Endothelial cell of umbilical vein (primary cell): ENCODE measurements around the gene FGF12. TPM values are rescaled to one million over a fixed set of nuclear protein-coding genes. Genes with fewer than 3 reads are reported as not detected.

Experiments
- BruUV-seq: library from RNA; stranded (reverse); fragments of 400-500 nt; replicated peaks from 2 replicates; lab custom pipeline; 2021; lab: Mats Ljungman, UMichigan
- CTCF ChIA-PET: fragments of 300-600, 350-600 bp; sonication (Branson Sonifier 250); formaldehyde crosslinking; loops from one replicate; lab custom pipeline; 2021; ENCODE audit warnings: antibody characterized with exemption, inconsistent platforms; lab: Charles Lee
- POLR2A ChIA-PET: fragments of 300-600, 350-600 bp; sonication (Branson Sonifier 250); formaldehyde crosslinking; loops from one replicate; lab custom pipeline; 2021; ENCODE audit warnings: antibody characterized with exemption, inconsistent platforms; lab: Charles Lee
- DNase-seq: peaks from one replicate; pipeline ENCODE4 v3.0.0-alpha.2; 2011; ENCODE audit warnings: low read depth, low spot score
- FAIRE-seq: peaks from 2 replicates; lab custom pipeline; 2011; peaks lifted over from hg19 to GRCh38; lab: Jason Lieb, UNC
- H2AFZ ChIP-seq: 2 replicates; pipeline ENCODE4 v1.6.0; 2012; ENCODE audit warnings: low read depth, low read length, control low read depth, inconsistent platforms
- H3K27ac ChIP-seq: 2 replicates; pipeline ENCODE4 v1.5.1; 2011; ENCODE audit warnings: low read depth, mild to moderate bottlenecking, control low read depth, low read length, moderate library complexity; ENCODE audit not compliant: insufficient read depth
- H3K27me3 ChIP-seq, 2 experiments: 2 replicates each; pipeline versions ENCODE4 v1.6.0 to v1.6.1; 2011; ENCODE audit warnings: low read length in 2 of 2, mixed read lengths in 1 of 2; ENCODE audit not compliant: control insufficient read depth in 2 of 2, insufficient read depth in 2 of 2
- H3K36me3 ChIP-seq, 2 experiments: 2 replicates in 1 of 2; 3 replicates in 1 of 2; pipeline ENCODE4 v1.5.1; 2011; ENCODE audit warnings: low read length in 2 of 2, mild to moderate bottlenecking in 1 of 2, moderate library complexity in 1 of 2; ENCODE audit not compliant: control insufficient read depth in 2 of 2, insufficient read depth in 2 of 2; ENCODE audit errors: extremely low read depth in 1 of 2
- H3K4me1 ChIP-seq: 3 replicates; pipeline ENCODE4 v1.5.1; 2011; ENCODE audit warnings: mild to moderate bottlenecking, low read length; ENCODE audit not compliant: control insufficient read depth, insufficient read depth; ENCODE audit errors: extremely low read depth
- H3K4me2 ChIP-seq: 2 replicates; pipeline ENCODE4 v1.6.1; 2011; ENCODE audit warnings: low read length, control low read depth, mixed read lengths; ENCODE audit not compliant: insufficient read depth
- H3K4me3 ChIP-seq, 3 experiments: fragments of 200-600 bp in 1 of 3; sonication (generic), shearing (Covaris generic) in 1 of 3; replicated peaks in 1 of 3; 2 replicates each; pipeline ENCODE4 v1.5.1; 2011 to 2016; ENCODE audit warnings: control low read depth in 3 of 3, low read length in 3 of 3, mild to moderate bottlenecking in 2 of 3, inconsistent platforms in 1 of 3, low read depth in 1 of 3, moderate library complexity in 1 of 3; ENCODE audit not compliant: insufficient read depth in 1 of 3
- H3K79me2 ChIP-seq: 2 replicates; pipeline ENCODE4 v1.6.0; 2012; ENCODE audit warnings: low read length, inconsistent platforms; ENCODE audit not compliant: control insufficient read depth, insufficient read depth
- H3K9ac ChIP-seq: replicated peaks from 2 replicates; pipeline ENCODE3; 2011; ENCODE audit warnings: low read length, control low read depth; ENCODE audit not compliant: insufficient read depth; ENCODE audit errors: extremely low read depth
- H3K9me1 ChIP-seq: replicated peaks from 3 replicates; pipeline ENCODE4 v1.6.0; 2011; ENCODE audit warnings: mild to moderate bottlenecking, low read length; ENCODE audit not compliant: control insufficient read depth, insufficient read depth; ENCODE audit errors: extremely low read depth
- H3K9me3 ChIP-seq: replicated peaks from 2 replicates; pipeline ENCODE4 v1.5.1; 2012; ENCODE audit warnings: low read length, inconsistent platforms; ENCODE audit not compliant: control insufficient read depth, insufficient read depth
- H4K20me1 ChIP-seq: replicated peaks from 2 replicates; pipeline ENCODE3; 2011; ENCODE audit warnings: mild to moderate bottlenecking, low read length; ENCODE audit not compliant: control insufficient read depth, insufficient read depth; ENCODE audit errors: extremely low read depth
- CTCF ChIP-seq, 2 donors: IDR thresholded peaks; 1 replicate in 1 of 2; 2 replicates in 1 of 2; pipeline ENCODE4 v1.5.1; 2011; ENCODE audit warnings: low read length in 2 of 2, mild to moderate bottlenecking in 2 of 2, moderate library complexity in 2 of 2, control low read depth in 1 of 2, inconsistent platforms in 1 of 2, low read depth in 1 of 2; ENCODE audit not compliant: insufficient read depth in 1 of 2; ENCODE audit errors: extremely low read depth in 1 of 2
- EZH2 ChIP-seq: IDR thresholded peaks from 2 replicates; pipeline ENCODE4 v1.6.1; 2012; ENCODE audit warnings: borderline replicate concordance, low read depth, mild to moderate bottlenecking, moderate library complexity, low read length, inconsistent platforms; ENCODE audit not compliant: severe bottlenecking
- FOS ChIP-seq: IDR thresholded peaks from 2 replicates; pipeline ENCODE4 v1.6.1; 2011; ENCODE audit warnings: mild to moderate bottlenecking, low read length, moderate library complexity, borderline replicate concordance; ENCODE audit not compliant: insufficient read depth
- GATA2 ChIP-seq: IDR thresholded peaks from 2 replicates; pipeline ENCODE4 v1.7.0; 2011; ENCODE audit warnings: low read depth, mild to moderate bottlenecking, moderate library complexity, mixed read lengths, low read length; ENCODE audit not compliant: insufficient read length, insufficient read depth
- JUN ChIP-seq: IDR thresholded peaks from 2 replicates; pipeline ENCODE4 v1.6.1; 2011; ENCODE audit warnings: borderline replicate concordance, low read depth; ENCODE audit not compliant: insufficient read length, insufficient read depth
- MAX ChIP-seq: IDR thresholded peaks from 2 replicates; pipeline ENCODE4 v1.6.1; 2011; ENCODE audit not compliant: insufficient read depth, insufficient read length
- MYC ChIP-seq: IDR thresholded peaks from one replicate; pipeline ENCODE4 v1.6.1; 2011; ENCODE audit warnings: mild to moderate bottlenecking, low read depth, low read length
- POLR2A ChIP-seq: IDR thresholded peaks from 2 replicates; pipeline ENCODE4 v1.6.1; 2012; ENCODE audit warnings: low read depth, mild to moderate bottlenecking, control low read depth, low read length
- POLR2AphosphoS5 ChIP-seq: IDR thresholded peaks from 2 replicates; pipeline ENCODE4 v1.6.1; 2012; ENCODE audit warnings: low read depth, mild to moderate bottlenecking, control low read depth, low read length, moderate library complexity; ENCODE audit not compliant: insufficient read depth
- dilution Hi-C: fragments of 300-500 bp; cut with MboI; formaldehyde crosslinking; loops from one replicate; pipeline ENCODE4 v1.15.0; 2019; ENCODE audit warnings: low sequenced_read_pairs; ENCODE audit not compliant: extremely low pct_ligation_motif_present
- intact Hi-C: fragments of 100-400 bp; cut with micrococcal nuclease; formaldehyde crosslinking; loops from one replicate; pipeline ENCODE4 v1.10.0; 2022
- polyA plus RNA-seq, 4 experiments: library from polyadenylated mRNA; depleted of rRNA in 3 of 4; stranded (reverse) in 3 of 4; unstranded in 1 of 4; fragments of >200 nt; gene quantifications; 2 replicates each; pipeline versions ENCODE4 v1.2.1 to v1.2.3, GENCODE V29; 2011 to 2012; ENCODE audit warnings: missing spikeins in 1 of 4
- total RNA-seq: library from RNA; stranded (reverse); gene quantifications from 2 replicates; pipeline ENCODE4 v1.2.3, GENCODE V29; 2021

FGF12 gene
- total and polyA plus RNA-seq, 2 donors (not counting 3 experiments of a cell fraction or from before 2014, with no cell fraction given): 0.72 to 2.5 TPM

GRCh38 chr3:192122832-192123594 lies 604.3 kb downstream of the FGF12 start:
- no TSS peak for BruUV-seq
- H3K9ac ChIP-seq: no peak overlapping the region
- ChIA-PET CTCF (interaction anchor here (0.8 to 1.1 kb wide), 2 partner anchors 18 to 300 kb away, joined by 4 to 6 read pairs; no protein-coding TSS in a partner anchor), POLR2A (no interaction called here)
- intact Hi-C loops (no loop called here), dilution Hi-C loops (no loop called here)
- TF ChIP-seq GATA2 (no peak), MAX (no peak), EZH2 (no peak), FOS (no peak), POLR2A (no peak), POLR2AphosphoS5 (no peak), MYC (no peak), CTCF (IDR thresholded peaks at IDR 0.05; ENCODE audit: extremely low read depth in 1 of 2, insufficient read depth in 1 of 2, low read depth in 1 of 2, low read length in 2 of 2) (no peak), JUN (no peak)
- H3K9me3 ChIP-seq: no peaks in the 10 kb centered on the region
- H3K4me3 ChIP-seq: no peak overlapping the region
- no peaks in the 10 kb centered on the region for H3K79me2 ChIP-seq
- H3K4me2 ChIP-seq: no peak overlapping the region
- FAIRE-seq: no peak
- no peaks in the 10 kb centered on the region for H3K4me1 ChIP-seq
- H3K36me3 ChIP-seq: no peaks in the 10 kb centered on the region
- DNase-seq: no peak
- no peak overlapping the region for H2AFZ ChIP-seq
- H3K9me1 ChIP-seq: no peaks in the 10 kb centered on the region
- no peaks in the 10 kb centered on the region for H3K27me3 ChIP-seq
- no peak overlapping the region for H3K27ac ChIP-seq
- no peaks in the 10 kb centered on the region for H4K20me1 ChIP-seq
